GM11168 (cell line): Measurements from ENCODE around the gene FMNL1.

Source experiments
- in situ Hi-C: fragments of 300-500 bp; cut with MboI; formaldehyde crosslinking; loops from one replicate; pipeline ENCODE4 v1.12.0; 2022; ENCODE audit warnings: low sequenced_read_pairs; ENCODE audit not compliant: unreplicated experiment

Gene FMNL1

DNA sequence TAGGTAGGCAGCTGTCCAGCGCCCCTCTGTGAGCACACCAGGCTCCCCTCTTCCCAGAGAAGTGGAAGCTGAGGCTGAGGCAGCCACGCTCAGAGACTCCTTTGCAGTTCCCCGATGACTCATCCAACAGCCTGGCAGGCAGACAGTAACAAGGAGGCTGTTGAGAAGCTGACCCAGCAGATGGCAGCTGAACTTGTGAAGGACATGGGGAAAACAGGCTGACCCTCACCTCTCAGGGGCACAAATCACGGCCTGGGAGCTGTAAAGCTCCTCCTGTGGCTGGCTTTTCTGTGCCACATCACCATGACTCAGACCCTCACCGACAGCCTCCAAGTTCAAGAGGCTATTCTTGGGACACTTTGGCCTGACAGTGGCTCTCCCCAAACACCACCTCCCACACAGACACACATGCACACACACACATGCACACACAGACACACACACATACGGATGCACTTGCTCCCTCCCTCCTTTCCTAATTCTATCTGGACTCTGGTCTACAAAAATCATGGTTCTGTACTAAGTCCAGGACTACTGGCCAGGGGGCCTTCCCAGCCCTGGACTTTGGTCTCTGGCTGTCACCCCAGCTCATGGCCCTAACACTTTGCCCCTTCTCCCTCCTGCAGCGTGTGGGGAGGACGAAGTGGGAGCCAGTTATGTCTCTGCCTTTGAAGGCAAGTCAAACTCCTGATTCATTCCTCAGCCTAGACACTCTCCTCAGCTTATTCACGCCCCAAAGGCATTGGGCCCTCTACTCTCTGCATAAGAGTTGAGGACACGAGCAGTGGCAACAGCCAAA is 71.9 kb downstream of the FMNL1 start:
- in situ Hi-C loops: no loop called here

DNA sequence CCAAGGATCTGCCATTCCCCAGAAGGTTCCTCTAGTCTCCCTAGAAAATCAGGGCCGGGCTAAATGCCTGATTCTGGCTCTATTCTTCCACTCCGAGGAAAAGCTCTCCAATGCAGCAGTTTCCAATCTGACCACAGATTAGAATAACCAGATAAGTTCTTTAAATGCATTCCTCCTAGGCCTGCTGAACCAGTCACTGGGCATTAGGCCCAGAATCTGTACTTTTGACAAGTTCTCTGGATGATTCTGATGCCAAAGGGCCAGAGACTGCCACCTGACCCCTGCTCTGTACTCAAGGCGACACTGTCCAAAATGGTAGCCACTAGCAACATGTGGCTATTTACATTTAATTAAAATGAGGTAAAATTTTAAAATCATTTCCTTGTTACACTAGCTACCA is 72.8 kb downstream of the FMNL1 start:
- in situ Hi-C loops: no loop called here

GRCh38 chr17:45296003-45296832 is 74.5 kb downstream of the FMNL1 start:
- in situ Hi-C loops: no loop called here

GRCh38 chr17:45296833-45297124 is 75.1 kb downstream of the FMNL1 start:
- in situ Hi-C loops: no loop called here
